Endodermal cell (in vitro differentiated cells): ENCODE data around the gene SMIM10L1. TPM values are rescaled to one million over a fixed set of nuclear protein-coding genes. Genes with fewer than 3 reads are reported as not detected.

Experiments used
- DNase-seq: peaks from one replicate; pipeline ENCODE4 v3.0.0-alpha.2; 2017
- H3K27ac ChIP-seq: 2 replicates; pipeline ENCODE4 v1.5.1; 2013; ENCODE audit warnings: mild to moderate bottlenecking, low read depth, low read length, moderate library complexity
- H3K27me3 ChIP-seq: 2 replicates; pipeline ENCODE4 v1.6.1; 2013; ENCODE audit warnings: mild to moderate bottlenecking, low read length, moderate library complexity; ENCODE audit not compliant: insufficient read depth, control insufficient read depth, poor library complexity, severe bottlenecking
- H3K36me3 ChIP-seq: 2 replicates; pipeline ENCODE4 v1.7.0; 2013; ENCODE audit warnings: mild to moderate bottlenecking, low read length, moderate library complexity; ENCODE audit not compliant: control insufficient read depth, insufficient read depth
- H3K4me1 ChIP-seq: one replicate; pipeline ENCODE4 v1.7.0; 2013; ENCODE audit warnings: low read length; ENCODE audit not compliant: control insufficient read depth, insufficient read depth
- H3K4me3 ChIP-seq: 2 replicates; pipeline ENCODE4 v1.5.1; 2013; ENCODE audit warnings: mild to moderate bottlenecking, low read length, moderate library complexity
- H3K9ac ChIP-seq: 2 replicates; pipeline ENCODE4 v1.6.1; 2013; ENCODE audit warnings: mild to moderate bottlenecking, low read length, moderate library complexity; ENCODE audit not compliant: poor library complexity, severe bottlenecking; ENCODE audit errors: extremely low read depth
- H3K9me3 ChIP-seq: 2 replicates; pipeline ENCODE4 v1.6.1; 2013; ENCODE audit warnings: mild to moderate bottlenecking, low read length, moderate library complexity; ENCODE audit not compliant: control insufficient read depth
- H3K27ac Mint-ChIP-seq: 2 replicates; pipeline ENCODE4 v1.8.0; 2020; ENCODE audit warnings: mixed read lengths
- H3K27me3 Mint-ChIP-seq: 2 replicates; pipeline ENCODE4 v1.8.0; 2021; ENCODE audit warnings: mild to moderate bottlenecking, mixed read lengths; ENCODE audit not compliant: insufficient read depth
- H3K36me3 Mint-ChIP-seq: 2 replicates; pipeline ENCODE4 v1.8.0; 2020; ENCODE audit warnings: low read depth, mixed read lengths
- H3K4me1 Mint-ChIP-seq: 2 replicates; pipeline ENCODE4 v1.8.0; 2020; ENCODE audit warnings: mixed read lengths
- H3K4me3 Mint-ChIP-seq: 2 replicates; pipeline ENCODE4 v1.8.0; 2020; ENCODE audit warnings: mild to moderate bottlenecking, moderate library complexity, mixed read lengths
- H3K9me3 Mint-ChIP-seq: 2 replicates; pipeline ENCODE4 v1.8.0; 2020; ENCODE audit warnings: mild to moderate bottlenecking, mixed read lengths
- CTCF ChIP-seq: fragments of 200-600 bp; sonication (generic); conservative IDR thresholded peaks from 2 replicates; pipeline ENCODE4 v1.5.0; 2021; ENCODE audit warnings: antibody characterized with exemption, mild to moderate bottlenecking
- WGBS, 2 experiments: methylation state at CpG; one replicate each; pipeline versions ENCODE4 v1.1.5 to v1.1.7; 2013; ENCODE audit warnings: missing lambda C conversion rate in 2 of 2, mixed read lengths in 1 of 2; ENCODE audit not compliant: insufficient coverage in 1 of 2, insufficient read length in 1 of 2; 5-methylcytosine and 5-hydroxymethylcytosine counted together
- total RNA-seq, 2 donors: library from RNA; stranded (reverse); fragmentation: NEBNext Ultra II Directional in 1 of 2; extraction: Animal tissue kit (Norgen Biotek cat#: 25700) in 1 of 2; gene quantifications; 2 replicates in 1 of 2; 3 replicates in 1 of 2; pipeline ENCODE4 v1.2.1, GENCODE V29; 2021

The SMIM10L1 gene
- total RNA-seq, 2 donors from 2014 or later = 12.9 to 31.5 TPM

GRCh38 chr12:11154400-11154925 is 16.5 kb upstream of the SMIM10L1 start:
- Histone ChIP-seq H3K4me3 (peak overlapping the region; percentile 34), H3K9me3 (peaks cover 68% of the 10 kb centered on the region), H3K36me3 (peaks cover 21% of the 10 kb centered on the region), H3K9ac (no peak overlapping the region), H3K27me3 (no peaks in the 10 kb centered on the region), H3K4me1 (no peaks in the 10 kb centered on the region), H3K27ac (no peak overlapping the region)
- H3K27ac Mint-ChIP-seq = no peak overlapping the region
- peaks cover 62% of the 10 kb centered on the region for H3K36me3 Mint-ChIP-seq
- no peak for DNase-seq
- H3K27me3 Mint-ChIP-seq = no peaks in the 10 kb centered on the region
- peaks cover 45% of the 10 kb centered on the region for H3K9me3 Mint-ChIP-seq
- TF ChIP-seq CTCF = no peak
- no peak overlapping the region for H3K4me3 Mint-ChIP-seq
- 100% methylated on average over 1 of the region's 1 CpG; no CpG with 5 or more reads in 1 of the 2 experiments for WGBS, 2 experiments
- peaks cover 1% of the 10 kb centered on the region for H3K4me1 Mint-ChIP-seq

GRCh38 chr12:11158885-11159444 is 12.0 kb upstream of the SMIM10L1 start:
- H3K36me3 ChIP-seq = peaks cover 15% of the 10 kb centered on the region
- no peak overlapping the region for H3K27ac ChIP-seq
- Mint-ChIP-seq H3K27ac (peak overlapping the region; percentile 6), H3K27me3 (no peaks in the 10 kb centered on the region), H3K9me3 (peaks cover 23% of the 10 kb centered on the region), H3K4me3 (no peak overlapping the region), H3K36me3 (peaks cover 70% of the 10 kb centered on the region), H3K4me1 (peaks cover 5% of the 10 kb centered on the region)
- H3K4me3 ChIP-seq = no peak overlapping the region
- H3K9ac ChIP-seq = no peak overlapping the region
- H3K9me3 ChIP-seq = peaks cover 39% of the 10 kb centered on the region
- no peak for TF ChIP-seq CTCF
- H3K4me1 ChIP-seq = no peaks in the 10 kb centered on the region
- 42 to 70% methylated on average over 2 to 4 of the region's 5 CpGs for WGBS, 2 experiments
- no peak for DNase-seq
- H3K27me3 ChIP-seq = no peaks in the 10 kb centered on the region

- Mint-ChIP-seq H3K9me3 (no peaks in the 10 kb centered on the region), H3K4me1 (peaks cover 11% of the 10 kb centered on the region), H3K27ac (no peak overlapping the region), H3K27me3 (no peaks in the 10 kb centered on the region), H3K36me3 (peaks cover 58% of the 10 kb centered on the region), H3K4me3 (no peak overlapping the region)
- Histone ChIP-seq H3K27me3 (no peaks in the 10 kb centered on the region), H3K4me3 (no peak overlapping the region), H3K9ac (no peak overlapping the region), H3K36me3 (peaks cover 36% of the 10 kb centered on the region), H3K9me3 (peaks cover 5% of the 10 kb centered on the region), H3K27ac (no peak overlapping the region), H3K4me1 (no peaks in the 10 kb centered on the region)
- DNase-seq = peak; percentile 53
- WGBS, 2 experiments = 92% methylated on average over 1 of the region's 1 CpG; no CpG with 5 or more reads in 1 of the 2 experiments
- TF ChIP-seq CTCF = no peak
These were observed 8.5 kb upstream of the SMIM10L1 start for GRCh38 chr12:11162502-11162901.
